Measurements from ENCODE around the gene ARHGAP23.
A peak's percentile ranks its signal among the peaks of the same experiment; 100 is the strongest.

Gene ARHGAP23

GRCh38 chr17:38405654-38406053 is 22.6 kb upstream of the ARHGAP23 start:
- Histone ChIP-seq H3K27me3 (ENCODE audit: low read length) (no peaks in the 10 kb centered on the region), H3K36me3 (ENCODE audit: low read length) (no peaks in the 10 kb centered on the region), H3K9me3 (ENCODE audit: insufficient read depth, low read length) (no peaks in the 10 kb centered on the region), H4K20me1 (ENCODE audit: low read depth, low read length) (no peaks in the 10 kb centered on the region), H2AFZ (ENCODE audit: low read depth, low read length, severe bottlenecking) (no peak overlapping the region), H3K4me2 (ENCODE audit: low read depth, low read length, poor library complexity, severe bottlenecking) (no peak overlapping the region), H3K4me3 (ENCODE audit: insufficient read depth, low read length, poor library complexity, severe bottlenecking) (no peak overlapping the region), H3K27ac (ENCODE audit: low read depth, low read length) (no peak overlapping the region), H3K9ac (ENCODE audit: low read length) (no peak overlapping the region), H3K79me2 (ENCODE audit: insufficient read depth, low read length) (no peaks in the 10 kb centered on the region), H3F3A (ENCODE audit: insufficient read depth) (no peaks in the 10 kb centered on the region), H3K9me2 (replicated peaks; ENCODE audit: insufficient read depth, low read length) (no peaks in the 10 kb centered on the region)
- TF ChIP-seq CTCF (IDR thresholded peaks at IDR 0.05; ENCODE audit: insufficient read depth, low read length, poor library complexity, severe bottlenecking) (no peak), EZH2phosphoT487 (conservative IDR thresholded peaks at IDR 0.05; ENCODE audit: low read length) (no peak)

DNA sequence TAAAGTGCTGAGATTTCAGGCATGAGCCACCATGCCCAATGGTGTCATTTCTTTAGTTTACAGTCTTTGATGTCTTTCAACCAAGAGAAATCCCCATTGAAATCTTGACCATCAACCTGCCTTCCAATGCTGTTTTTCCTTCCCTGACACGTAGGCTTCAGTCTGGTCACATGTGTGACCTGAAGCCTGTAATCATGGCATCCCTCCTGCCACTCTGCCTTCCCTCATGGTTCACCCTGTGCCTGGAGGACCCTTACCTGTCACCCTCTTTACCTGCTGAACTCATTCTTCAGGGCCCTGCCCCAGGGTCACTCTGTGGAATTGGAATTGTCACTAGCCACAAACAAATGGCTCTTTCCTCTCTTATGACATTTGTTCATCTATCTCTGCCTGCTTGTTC is 18.1 kb upstream of the ARHGAP23 start:
- Histone ChIP-seq H3K27ac (ENCODE audit: low read depth, low read length) (no peak overlapping the region), H3F3A (ENCODE audit: insufficient read depth) (no peaks in the 10 kb centered on the region), H3K9me2 (replicated peaks; ENCODE audit: insufficient read depth, low read length) (no peaks in the 10 kb centered on the region), H3K4me3 (ENCODE audit: insufficient read depth, low read length, poor library complexity, severe bottlenecking) (no peak overlapping the region), H4K20me1 (ENCODE audit: low read depth, low read length) (no peaks in the 10 kb centered on the region), H3K36me3 (ENCODE audit: low read length) (no peaks in the 10 kb centered on the region), H3K27me3 (ENCODE audit: low read length) (no peaks in the 10 kb centered on the region), H3K9me3 (ENCODE audit: insufficient read depth, low read length) (no peaks in the 10 kb centered on the region), H3K9ac (ENCODE audit: low read length) (no peak overlapping the region), H2AFZ (ENCODE audit: low read depth, low read length, severe bottlenecking) (no peak overlapping the region), H3K4me2 (ENCODE audit: low read depth, low read length, poor library complexity, severe bottlenecking) (no peak overlapping the region), H3K79me2 (ENCODE audit: insufficient read depth, low read length) (no peaks in the 10 kb centered on the region)
- TF ChIP-seq CTCF (IDR thresholded peaks at IDR 0.05; ENCODE audit: insufficient read depth, low read length, poor library complexity, severe bottlenecking) (no peak), EZH2phosphoT487 (conservative IDR thresholded peaks at IDR 0.05; ENCODE audit: low read length) (no peak)

DNA sequence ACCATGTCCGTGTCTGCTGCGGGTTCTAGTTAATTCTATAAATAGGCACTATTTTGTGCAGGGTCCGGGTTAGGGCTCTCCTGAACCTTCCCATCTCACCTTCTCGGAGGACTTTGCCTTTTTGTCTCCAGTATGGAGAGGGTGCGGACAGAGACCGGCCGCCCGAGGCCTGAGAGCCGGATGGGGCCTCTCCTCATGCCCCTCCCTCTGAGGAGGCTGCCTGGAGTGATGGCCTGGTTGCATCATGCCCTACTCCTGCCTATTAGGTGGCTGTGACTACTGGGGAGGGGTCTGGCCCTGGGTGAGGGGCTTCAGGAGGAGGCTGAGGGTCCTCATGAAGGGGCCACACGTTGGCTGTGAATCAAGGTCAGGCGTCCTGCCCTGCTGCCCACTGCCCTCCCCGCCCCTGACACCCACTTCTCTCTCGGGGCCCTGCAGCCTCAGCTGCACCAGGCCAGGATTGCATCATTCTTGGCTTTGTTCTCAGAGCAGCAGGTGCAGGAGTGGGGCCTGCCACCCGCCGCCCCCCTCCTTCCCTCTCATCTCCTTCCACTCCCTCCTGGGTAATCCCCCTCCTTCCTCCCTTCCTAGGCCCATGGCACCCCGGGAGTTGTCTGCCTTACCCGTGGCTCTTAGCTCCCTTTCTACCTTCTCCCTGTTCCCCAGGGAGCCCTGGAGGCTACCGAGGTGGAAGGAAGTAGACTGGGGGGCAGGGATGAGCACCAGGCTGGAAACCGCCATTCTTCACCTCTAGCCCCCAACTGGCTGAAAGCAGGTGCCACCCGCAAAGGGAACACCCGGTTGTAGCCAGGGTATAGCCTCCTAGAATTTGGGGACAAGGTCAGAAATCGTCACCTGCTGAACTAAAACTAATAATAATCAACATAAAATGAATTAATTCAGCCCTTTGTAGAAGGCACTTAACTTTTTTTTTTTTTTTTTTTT is 12.7 kb upstream of the ARHGAP23 start:
- H3K27ac ChIP-seq (ENCODE audit: low read depth, low read length), result peak overlapping the region; percentile 76
- H3K79me2 ChIP-seq (ENCODE audit: insufficient read depth, low read length), result no peaks in the 10 kb centered on the region
- H3K9me2 ChIP-seq (replicated peaks; ENCODE audit: insufficient read depth, low read length), result no peaks in the 10 kb centered on the region
- H3K4me2 ChIP-seq (ENCODE audit: low read depth, low read length, poor library complexity, severe bottlenecking), result peak overlapping the region; percentile 73
- peak overlapping the region; percentile 46 for H3K4me3 ChIP-seq (ENCODE audit: insufficient read depth, low read length, poor library complexity, severe bottlenecking)
- TF ChIP-seq EZH2phosphoT487 (conservative IDR thresholded peaks at IDR 0.05; ENCODE audit: low read length) (no peak), CTCF (IDR thresholded peaks at IDR 0.05; ENCODE audit: insufficient read depth, low read length, poor library complexity, severe bottlenecking) (no peak)
- H3K36me3 ChIP-seq (ENCODE audit: low read length), result no peaks in the 10 kb centered on the region
- peak overlapping the region; percentile 58 for H3K9ac ChIP-seq (ENCODE audit: low read length)
- H3F3A ChIP-seq (ENCODE audit: insufficient read depth), result peaks cover 12% of the 10 kb centered on the region; the same call in 1 of the 2 replicates
- H3K9me3 ChIP-seq (ENCODE audit: insufficient read depth, low read length), result no peaks in the 10 kb centered on the region
- peak overlapping the region; percentile 97 for H2AFZ ChIP-seq (ENCODE audit: low read depth, low read length, severe bottlenecking)
- no peaks in the 10 kb centered on the region for H3K27me3 ChIP-seq (ENCODE audit: low read length)
- no peaks in the 10 kb centered on the region for H4K20me1 ChIP-seq (ENCODE audit: low read depth, low read length)
